ENCODE data around the gene ANP32A. TPM values are rescaled to one million over a fixed set of nuclear protein-coding genes. Genes with fewer than 3 reads are reported as not detected.

The ANP32A gene
- total RNA-seq, 1 experiment from 2014 or later: 220 TPM

DNA sequence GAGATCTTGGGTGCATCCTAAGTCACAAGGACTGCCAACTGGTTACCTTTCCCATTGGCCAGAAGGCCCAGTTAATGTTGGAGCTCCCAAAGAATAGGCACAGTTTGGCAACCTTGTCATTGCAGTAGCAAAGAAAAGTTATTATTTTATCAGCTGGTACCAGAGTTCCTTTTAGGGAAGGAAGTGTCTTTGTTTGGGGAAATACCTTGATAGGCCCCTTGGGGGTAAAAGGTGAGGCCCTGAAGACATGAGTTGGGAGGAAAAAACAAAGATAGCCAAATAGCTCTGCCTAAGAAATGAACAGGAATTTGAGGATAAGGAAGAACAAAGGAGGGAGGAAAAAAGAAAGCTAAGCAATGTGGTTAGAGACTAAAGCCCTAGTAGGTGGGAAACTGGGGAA, 85.8 kb downstream of the ANP32A start:
- H3K4me1 ChIP-seq (ENCODE audit: control insufficient read depth in 1 of 2, insufficient read depth in 2 of 2, low read length in 2 of 2): no peaks in the 10 kb centered on the region; a peak in 1 of 4 replicates

More for the DNA sequence above, 85.8 kb downstream of the ANP32A start:
- no peak overlapping the region for H3K4me3 ChIP-seq (replicated peaks in 1 of 2; ENCODE audit: low read depth in 1 of 2, low read length in 2 of 2)
- no peak overlapping the region for H3K4me2 ChIP-seq (ENCODE audit: low read length)
- H3K9ac ChIP-seq (ENCODE audit: low read length): no peak overlapping the region
- no peaks in the 10 kb centered on the region for H3K36me3 ChIP-seq (ENCODE audit: control insufficient read depth in 1 of 2, insufficient read depth in 2 of 2, low read length in 2 of 2)
- no peaks in the 10 kb centered on the region for H4K20me1 ChIP-seq (ENCODE audit: insufficient read depth)
- no peaks in the 10 kb centered on the region for H3K9me3 ChIP-seq (ENCODE audit: control insufficient read depth in 1 of 2, insufficient read depth in 1 of 2, low read depth in 1 of 2, low read length in 2 of 2)
- no peak for ATAC-seq
- no TSS peak for BruUV-seq (replicated peaks)
- H3K27me3 ChIP-seq (ENCODE audit: insufficient read depth, low read length): no peaks in the 10 kb centered on the region
- no peaks in the 10 kb centered on the region for H3K9me2 ChIP-seq (ENCODE audit: insufficient read depth)
- ChIA-PET POLR2A (no interaction called here), RAD21 (ENCODE audit: low non-redundant PET in 1 of 2, low total read pairs in 2 of 2, uncharacterized antibody in 2 of 2, unreplicated experiment in 2 of 2) (no interaction called here), CTCF (interaction anchor here (1.3 to 2.7 kb wide), 2 partner anchors 141 to 190 kb away, joined by 4 to 18 read pairs; no protein-coding TSS in a partner anchor)
- H3K79me2 ChIP-seq (ENCODE audit: insufficient read depth, low read length): no peaks in the 10 kb centered on the region
- TF ChIP-seq POLR2AphosphoS5 (IDR thresholded peaks at IDR 0.05; ENCODE audit: low read depth, low read length) (no peak), SP1 (IDR thresholded peaks at IDR 0.05; ENCODE audit: low read depth) (no peak), JUND (IDR thresholded peaks at IDR 0.05) (no peak), EZH2 (IDR thresholded peaks at IDR 0.05) (no peak), YY1 (IDR thresholded peaks at IDR 0.05; ENCODE audit: extremely low read depth, insufficient replicate concordance, low read depth, low read length) (no peak), TCF7L2 (IDR thresholded peaks at IDR 0.05; ENCODE audit: borderline replicate concordance, extremely low read depth, insufficient read depth, insufficient read length) (no peak)
- TF ChIP-seq, protein P1, sequence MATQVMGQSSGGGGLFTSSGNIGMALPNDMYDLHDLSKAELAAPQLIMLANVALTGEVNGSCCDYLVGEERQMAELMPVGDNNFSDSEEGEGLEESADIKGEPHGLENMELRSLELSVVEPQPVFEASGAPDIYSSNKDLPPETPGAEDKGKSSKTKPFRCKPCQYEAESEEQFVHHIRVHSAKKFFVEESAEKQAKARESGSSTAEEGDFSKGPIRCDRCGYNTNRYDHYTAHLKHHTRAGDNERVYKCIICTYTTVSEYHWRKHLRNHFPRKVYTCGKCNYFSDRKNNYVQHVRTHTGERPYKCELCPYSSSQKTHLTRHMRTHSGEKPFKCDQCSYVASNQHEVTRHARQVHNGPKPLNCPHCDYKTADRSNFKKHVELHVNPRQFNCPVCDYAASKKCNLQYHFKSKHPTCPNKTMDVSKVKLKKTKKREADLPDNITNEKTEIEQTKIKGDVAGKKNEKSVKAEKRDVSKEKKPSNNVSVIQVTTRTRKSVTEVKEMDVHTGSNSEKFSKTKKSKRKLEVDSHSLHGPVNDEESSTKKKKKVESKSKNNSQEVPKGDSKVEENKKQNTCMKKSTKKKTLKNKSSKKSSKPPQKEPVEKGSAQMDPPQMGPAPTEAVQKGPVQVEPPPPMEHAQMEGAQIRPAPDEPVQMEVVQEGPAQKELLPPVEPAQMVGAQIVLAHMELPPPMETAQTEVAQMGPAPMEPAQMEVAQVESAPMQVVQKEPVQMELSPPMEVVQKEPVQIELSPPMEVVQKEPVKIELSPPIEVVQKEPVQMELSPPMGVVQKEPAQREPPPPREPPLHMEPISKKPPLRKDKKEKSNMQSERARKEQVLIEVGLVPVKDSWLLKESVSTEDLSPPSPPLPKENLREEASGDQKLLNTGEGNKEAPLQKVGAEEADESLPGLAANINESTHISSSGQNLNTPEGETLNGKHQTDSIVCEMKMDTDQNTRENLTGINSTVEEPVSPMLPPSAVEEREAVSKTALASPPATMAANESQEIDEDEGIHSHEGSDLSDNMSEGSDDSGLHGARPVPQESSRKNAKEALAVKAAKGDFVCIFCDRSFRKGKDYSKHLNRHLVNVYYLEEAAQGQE (IDR thresholded peaks at IDR 0.05; ENCODE audit: low read depth): no peak
- TF ChIP-seq, protein P2, sequence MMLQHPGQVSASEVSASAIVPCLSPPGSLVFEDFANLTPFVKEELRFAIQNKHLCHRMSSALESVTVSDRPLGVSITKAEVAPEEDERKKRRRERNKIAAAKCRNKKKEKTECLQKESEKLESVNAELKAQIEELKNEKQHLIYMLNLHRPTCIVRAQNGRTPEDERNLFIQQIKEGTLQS (IDR thresholded peaks at IDR 0.05): no peak
- TF ChIP-seq, protein P3, sequence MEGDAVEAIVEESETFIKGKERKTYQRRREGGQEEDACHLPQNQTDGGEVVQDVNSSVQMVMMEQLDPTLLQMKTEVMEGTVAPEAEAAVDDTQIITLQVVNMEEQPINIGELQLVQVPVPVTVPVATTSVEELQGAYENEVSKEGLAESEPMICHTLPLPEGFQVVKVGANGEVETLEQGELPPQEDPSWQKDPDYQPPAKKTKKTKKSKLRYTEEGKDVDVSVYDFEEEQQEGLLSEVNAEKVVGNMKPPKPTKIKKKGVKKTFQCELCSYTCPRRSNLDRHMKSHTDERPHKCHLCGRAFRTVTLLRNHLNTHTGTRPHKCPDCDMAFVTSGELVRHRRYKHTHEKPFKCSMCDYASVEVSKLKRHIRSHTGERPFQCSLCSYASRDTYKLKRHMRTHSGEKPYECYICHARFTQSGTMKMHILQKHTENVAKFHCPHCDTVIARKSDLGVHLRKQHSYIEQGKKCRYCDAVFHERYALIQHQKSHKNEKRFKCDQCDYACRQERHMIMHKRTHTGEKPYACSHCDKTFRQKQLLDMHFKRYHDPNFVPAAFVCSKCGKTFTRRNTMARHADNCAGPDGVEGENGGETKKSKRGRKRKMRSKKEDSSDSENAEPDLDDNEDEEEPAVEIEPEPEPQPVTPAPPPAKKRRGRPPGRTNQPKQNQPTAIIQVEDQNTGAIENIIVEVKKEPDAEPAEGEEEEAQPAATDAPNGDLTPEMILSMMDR (IDR thresholded peaks at IDR 0.05 in 2 of 3, conservative IDR thresholded peaks at IDR 0.05 in 1 of 3; ENCODE audit: borderline replicate concordance in 1 of 3, insufficient read depth in 1 of 3, low read depth in 2 of 3, low read length in 2 of 3): no peak
- TF ChIP-seq, protein P4, sequence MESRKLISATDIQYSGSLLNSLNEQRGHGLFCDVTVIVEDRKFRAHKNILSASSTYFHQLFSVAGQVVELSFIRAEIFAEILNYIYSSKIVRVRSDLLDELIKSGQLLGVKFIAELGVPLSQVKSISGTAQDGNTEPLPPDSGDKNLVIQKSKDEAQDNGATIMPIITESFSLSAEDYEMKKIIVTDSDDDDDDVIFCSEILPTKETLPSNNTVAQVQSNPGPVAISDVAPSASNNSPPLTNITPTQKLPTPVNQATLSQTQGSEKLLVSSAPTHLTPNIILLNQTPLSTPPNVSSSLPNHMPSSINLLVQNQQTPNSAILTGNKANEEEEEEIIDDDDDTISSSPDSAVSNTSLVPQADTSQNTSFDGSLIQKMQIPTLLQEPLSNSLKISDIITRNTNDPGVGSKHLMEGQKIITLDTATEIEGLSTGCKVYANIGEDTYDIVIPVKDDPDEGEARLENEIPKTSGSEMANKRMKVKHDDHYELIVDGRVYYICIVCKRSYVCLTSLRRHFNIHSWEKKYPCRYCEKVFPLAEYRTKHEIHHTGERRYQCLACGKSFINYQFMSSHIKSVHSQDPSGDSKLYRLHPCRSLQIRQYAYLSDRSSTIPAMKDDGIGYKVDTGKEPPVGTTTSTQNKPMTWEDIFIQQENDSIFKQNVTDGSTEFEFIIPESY (IDR thresholded peaks at IDR 0.05; ENCODE audit: extremely low read depth, insufficient replicate concordance, low read length): no peak
- intact Hi-C loops (cut with micrococcal nuclease): loop anchor here (5.0 kb wide), 1 partner anchor 183 kb away; no protein-coding TSS in a partner anchor
- H3K27ac ChIP-seq (ENCODE audit: low read depth, low read length): no peak overlapping the region
- no peak overlapping the region for H2AFZ ChIP-seq (ENCODE audit: low read depth, low read length, poor library complexity, severe bottlenecking)
- DNase-seq (ENCODE audit: low read depth, low spot score): no peak
